ENCODE measurements around the gene IP6K1.
A peak's percentile ranks its signal among the peaks of the same experiment; 100 is the strongest.
"Not testable (repeated sequence)": the region's sequence is repeated elsewhere in the genome, so short reads cannot be mapped to it uniquely, and the experiment has no call there.

IP6K1 gene

GRCh38 chr3:49793486-49794085, 7.2 kb upstream of the IP6K1 start:
- DNase-seq (ENCODE audit: low read depth) = no peak

GRCh38 chr3:49792371-49793150, 6.2 kb upstream of the IP6K1 start:
- no peak for DNase-seq (ENCODE audit: low read depth)

GRCh38 chr3:49791571-49791970, 5.2 kb upstream of the IP6K1 start:
- no peak for DNase-seq (ENCODE audit: low read depth)

- no peak for DNase-seq (ENCODE audit: low read depth)
Measured at GRCh38 chr3:49790626-49791411, 4.5 kb upstream of the IP6K1 start.

DNA sequence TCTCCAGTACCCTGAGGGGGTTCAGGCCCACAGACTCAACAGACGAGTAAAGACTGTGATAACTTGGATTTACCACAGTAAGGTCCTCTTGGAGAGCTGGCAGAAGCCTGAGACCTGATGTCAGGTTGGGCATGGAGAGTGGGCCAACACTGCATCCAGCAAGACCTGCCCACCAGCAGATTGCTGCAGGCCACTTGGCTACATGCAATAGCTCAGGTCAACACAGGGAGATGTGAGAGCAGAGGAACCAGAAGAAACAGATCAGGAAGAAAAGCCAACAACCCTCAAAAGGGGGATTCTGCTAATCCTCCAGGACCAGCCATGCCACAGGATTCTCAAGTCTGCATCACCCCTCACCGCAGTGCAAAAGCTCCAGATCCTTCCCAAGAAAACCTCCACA, 1.7 kb upstream of the IP6K1 start:
- DNase-seq (ENCODE audit: low read depth) = no peak

DNA sequence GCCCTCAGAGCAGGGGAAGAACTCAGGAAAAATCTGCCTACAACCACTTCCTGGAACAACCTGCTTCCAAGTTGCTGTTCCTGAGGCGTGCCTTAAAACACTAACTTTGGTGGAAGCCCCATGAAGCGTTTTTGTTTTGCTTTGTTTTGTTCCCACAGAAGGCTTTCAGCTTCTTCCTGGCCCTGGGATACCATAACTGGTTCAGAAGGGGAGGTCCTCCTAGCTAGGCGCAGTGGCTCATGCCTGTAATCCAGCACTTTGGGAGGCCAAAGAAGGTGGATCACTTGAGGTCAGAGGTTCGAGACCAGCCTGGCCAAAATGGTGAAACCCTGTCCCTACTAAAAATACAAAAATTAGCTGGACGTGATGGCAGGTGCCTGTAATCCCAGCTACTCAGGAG, 1.2 kb upstream of the IP6K1 start:
- DNase-seq (ENCODE audit: low read depth) = no peak

DNA sequence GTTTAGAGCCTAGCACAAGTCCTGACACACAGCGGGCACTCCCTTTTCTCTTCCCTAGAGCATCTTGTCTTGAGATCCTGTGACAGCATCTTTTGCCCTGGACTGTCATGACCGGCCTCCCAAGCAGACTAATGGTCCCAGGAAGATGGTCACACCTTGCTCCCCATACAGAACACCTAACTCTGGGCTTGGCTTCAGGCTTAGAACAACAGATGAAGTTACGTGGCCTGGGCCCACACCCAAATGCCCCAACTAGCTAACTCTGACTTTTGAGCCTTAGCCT, 781 bp upstream of the IP6K1 start:
- DNase-seq (ENCODE audit: low read depth) = no peak

DNA sequence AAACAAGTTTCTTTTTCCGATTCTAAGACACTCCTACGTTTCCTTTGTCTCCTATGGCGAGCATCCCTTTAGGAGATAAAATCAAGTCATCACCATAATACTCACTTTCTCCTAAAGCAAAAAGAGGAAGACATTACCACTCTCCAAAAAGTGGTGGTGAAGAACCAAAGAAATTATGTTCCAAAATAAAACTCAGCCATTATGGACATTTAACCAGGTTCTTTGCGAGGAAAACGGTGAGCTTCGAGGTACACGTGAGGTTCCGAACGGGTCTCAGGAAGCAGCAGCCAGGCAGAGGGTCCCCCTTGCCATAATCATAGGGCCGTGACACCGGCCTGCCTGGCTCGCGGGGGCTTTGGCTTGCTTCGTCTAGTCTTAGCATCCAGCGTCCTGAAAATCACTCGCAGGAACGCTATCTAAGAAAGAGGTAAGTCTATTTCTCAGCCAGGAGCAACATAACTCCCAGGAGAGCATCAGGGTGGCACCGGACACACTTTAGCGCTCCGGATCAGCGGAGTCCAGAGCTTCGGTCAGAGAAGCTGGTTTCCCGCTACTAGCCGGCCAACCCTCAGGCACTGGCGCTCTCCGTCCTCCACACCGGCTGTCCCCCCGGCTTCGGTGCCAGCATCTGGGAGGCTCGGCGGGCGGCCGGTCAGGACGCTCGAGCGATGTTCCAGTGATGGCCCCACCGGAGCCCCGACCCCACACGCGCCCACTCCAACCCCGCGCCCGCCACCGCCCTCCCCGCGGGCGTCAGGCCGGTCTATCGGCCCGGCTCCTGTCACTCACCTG, 581 bp downstream of the IP6K1 start:
- DNase-seq (ENCODE audit: low read depth) = peak; percentile 14

DNA sequence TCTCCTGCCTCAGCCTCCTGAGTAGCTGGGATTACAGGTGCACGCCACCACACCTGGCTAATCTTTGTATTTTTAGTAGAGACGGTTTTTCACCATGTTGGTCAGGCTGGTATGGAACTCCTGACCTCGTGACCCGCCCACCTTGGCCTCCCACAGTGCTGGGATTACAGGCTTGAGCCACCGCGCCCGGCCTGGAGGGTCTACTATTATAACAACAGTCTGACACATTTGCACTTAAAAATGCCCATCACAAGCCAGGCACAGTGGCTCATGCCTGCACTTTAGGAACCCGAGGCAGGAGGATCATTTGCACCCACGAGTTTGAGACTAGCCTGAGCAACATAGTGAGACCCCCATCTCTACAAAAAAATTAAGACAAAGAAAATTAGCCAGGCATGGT, 4.1 kb downstream of the IP6K1 start:
- DNase-seq (ENCODE audit: low read depth) = not testable (repeated sequence)

- no peak for DNase-seq (ENCODE audit: low read depth)
Measured at GRCh38 chr3:49781415-49782199, 4.7 kb downstream of the IP6K1 start.

- not testable (repeated sequence) for DNase-seq (ENCODE audit: low read depth)
Measured at GRCh38 chr3:49780975-49781365, 5.4 kb downstream of the IP6K1 start.

GRCh38 chr3:49780080-49780974, 6.0 kb downstream of the IP6K1 start:
- DNase-seq (ENCODE audit: low read depth) = no peak

DNA sequence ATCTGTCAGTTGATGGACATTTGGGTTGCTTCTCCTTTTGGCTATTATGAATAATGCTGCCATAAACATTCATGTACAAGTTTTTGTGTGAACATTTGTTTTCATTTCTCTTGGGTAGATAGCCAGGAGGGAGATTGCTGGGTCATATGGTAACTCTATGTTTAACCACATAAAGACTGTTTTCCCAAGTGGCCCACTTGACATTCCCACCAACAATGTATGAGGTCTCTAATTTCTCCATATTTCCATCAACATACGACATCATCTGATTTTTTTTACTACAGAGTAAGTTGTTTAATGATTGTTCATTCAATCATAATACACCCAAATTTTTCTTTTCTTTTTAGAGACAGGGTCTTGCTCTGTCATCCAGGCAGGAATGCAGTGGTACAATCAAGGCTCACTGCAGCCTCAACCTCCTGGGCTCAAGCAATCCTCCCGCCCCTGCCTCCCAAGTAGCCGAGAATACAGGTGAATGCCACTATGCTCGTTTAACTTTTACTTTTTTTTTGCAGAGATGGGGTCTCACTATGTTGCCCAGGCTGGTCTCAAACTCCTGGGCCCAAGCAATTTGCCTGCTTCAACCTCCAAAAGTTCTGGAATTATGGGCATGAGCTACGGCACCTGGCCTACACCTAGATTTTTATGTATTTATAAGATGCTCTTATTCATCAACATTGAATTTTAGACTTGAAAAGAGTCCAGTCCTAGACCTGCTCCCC, 6.8 kb downstream of the IP6K1 start:
- no peak for DNase-seq (ENCODE audit: low read depth)

DNA sequence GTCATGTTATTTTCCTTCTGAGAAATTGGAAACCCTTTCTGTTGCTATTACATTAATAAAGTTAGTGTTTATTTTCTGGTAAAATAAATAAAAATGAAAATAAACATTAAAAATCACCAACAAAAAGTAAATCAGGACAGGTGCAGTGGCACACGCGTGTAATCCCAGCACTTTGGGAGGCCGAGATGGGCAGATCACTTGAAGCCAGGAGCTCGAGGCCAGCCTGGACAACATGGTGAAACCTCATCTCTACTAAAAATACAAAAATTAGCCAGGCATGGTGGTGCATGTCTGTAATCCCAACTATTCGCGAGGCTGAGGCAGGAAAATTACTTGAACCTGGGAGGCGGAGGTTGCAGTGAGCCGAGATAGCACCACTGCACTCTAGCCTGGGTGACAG, 10.2 kb downstream of the IP6K1 start:
- DNase-seq (ENCODE audit: low read depth) = not testable (repeated sequence)

DNA sequence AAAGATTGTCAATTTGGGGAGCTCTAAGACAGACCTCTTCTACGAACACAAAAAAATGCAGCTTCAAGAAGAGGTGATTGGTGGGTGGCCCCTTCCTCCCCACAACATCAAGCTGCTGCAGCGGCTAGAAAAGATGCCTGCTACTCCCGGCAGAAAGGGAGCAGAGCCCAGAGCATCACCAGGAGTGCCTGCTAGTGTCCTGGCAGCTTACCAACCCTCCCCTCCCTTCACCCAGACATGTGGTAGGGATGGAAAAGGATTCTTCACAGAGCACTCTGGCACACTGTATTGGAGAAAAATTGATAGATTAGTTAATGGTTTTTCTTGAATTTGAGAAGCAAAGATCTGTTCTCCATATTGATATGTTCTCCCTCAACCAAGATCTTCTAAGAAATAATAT, 10.8 kb downstream of the IP6K1 start:
- no peak for DNase-seq (ENCODE audit: low read depth)

DNA sequence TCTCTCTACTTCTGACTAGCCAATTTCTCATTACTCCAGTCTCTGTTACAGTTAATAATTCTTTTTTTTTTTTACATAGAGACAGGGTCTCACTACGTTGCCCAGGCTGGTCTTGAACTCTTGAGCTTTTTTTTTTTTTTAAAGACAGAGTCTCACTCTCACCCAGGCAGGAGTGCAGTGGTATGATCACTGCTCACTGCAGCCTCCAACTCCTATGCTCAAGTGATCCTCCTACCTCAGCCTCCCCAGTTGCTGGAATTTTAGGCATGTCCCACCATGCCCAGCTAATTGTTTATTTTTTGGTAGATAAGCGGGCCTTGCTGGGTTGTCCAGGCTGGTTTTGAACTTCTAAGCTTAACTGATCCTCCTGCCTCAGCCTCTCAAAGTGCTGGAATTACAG, 13.6 kb downstream of the IP6K1 start:
- no peak for DNase-seq (ENCODE audit: low read depth)

DNA sequence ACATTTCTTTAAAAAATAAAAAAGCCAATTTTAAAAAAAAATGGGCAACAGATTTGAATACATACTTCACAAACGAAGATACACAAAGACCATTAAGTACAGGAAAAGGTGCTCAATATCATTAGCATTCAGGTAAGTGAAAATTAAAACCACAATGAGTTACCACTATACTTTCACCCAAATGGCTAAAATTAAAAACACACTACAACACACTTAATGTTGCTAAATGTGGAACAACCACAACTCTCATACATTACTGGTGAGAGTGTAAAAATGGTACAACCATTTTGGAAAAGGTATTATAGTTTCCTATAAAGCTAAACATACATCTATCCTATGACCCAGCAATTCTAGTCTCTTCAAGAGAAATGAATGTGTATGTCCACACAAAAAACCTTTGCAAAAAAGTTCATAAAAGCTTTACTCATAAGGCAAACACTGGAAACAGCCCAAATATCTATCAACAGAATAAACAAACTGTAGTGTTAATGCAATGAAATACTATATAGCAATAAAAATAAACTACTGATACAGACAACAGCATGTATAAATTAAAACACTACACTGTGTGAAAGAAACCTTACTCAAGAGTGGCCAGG, 14.9 kb downstream of the IP6K1 start:
- no peak for DNase-seq (ENCODE audit: low read depth)

- no peak for DNase-seq (ENCODE audit: low read depth)
Measured at GRCh38 chr3:49769926-49770325, 16.4 kb downstream of the IP6K1 start.

- no peak for DNase-seq (ENCODE audit: low read depth)
Measured at GRCh38 chr3:49769286-49769915, 16.9 kb downstream of the IP6K1 start.
